Panc1 (cell line): Measurements from ENCODE around the gene AFF4. TPM values are rescaled to one million over a fixed set of nuclear protein-coding genes. Genes with fewer than 3 reads are reported as not detected.

Experiments
- ATAC-seq: fragments of 200-7000 bp; cut with Tn5 transposase; 2 replicates; pipeline ENCODE4 v1.9.1; 2020; ENCODE audit warnings: mild to moderate bottlenecking, moderate library complexity
- BruUV-seq: library from RNA; stranded (reverse); fragments of 400-500 nt; replicated peaks from 2 replicates; lab custom pipeline; 2021; lab: Mats Ljungman, UMichigan
- CTCF ChIA-PET: fragments of 300-600 bp; sonication (Branson Sonifier 250); formaldehyde crosslinking; loops from one replicate; lab custom pipeline; 2022; ENCODE audit warnings: antibody characterized with exemption; lab: Charles Lee
- POLR2A ChIA-PET: fragments of 300-600 bp; sonication (Branson Sonifier 250); formaldehyde crosslinking; loops from one replicate; lab custom pipeline; 2022; ENCODE audit warnings: antibody characterized with exemption; lab: Charles Lee
- DNase-seq: peaks from one replicate; pipeline ENCODE4 v3.0.0-alpha.2; 2010; ENCODE audit warnings: low read depth, low spot score
- H3K27ac ChIP-seq: 2 replicates; pipeline ENCODE4 v1.5.1; 2011; ENCODE audit warnings: mild to moderate bottlenecking, low read length, inconsistent platforms
- H3K27me3 ChIP-seq: fragments of 200-500 bp; sonication (Bioruptor generic); 2 replicates; pipeline ENCODE4 v1.6.0; 2014; ENCODE audit warnings: low read length, inconsistent platforms; ENCODE audit not compliant: control insufficient read depth, insufficient read depth
- H3K36me3 ChIP-seq: fragments of 200-500 bp; sonication (Bioruptor generic); 2 replicates; pipeline ENCODE4 v1.5.1; 2014; ENCODE audit warnings: inconsistent platforms, mild to moderate bottlenecking, low read length, moderate library complexity; ENCODE audit not compliant: control insufficient read depth, insufficient read depth
- H3K4me1 ChIP-seq: 2 replicates; pipeline ENCODE4 v1.5.1; 2011; ENCODE audit warnings: inconsistent platforms, mild to moderate bottlenecking, low read length, moderate library complexity; ENCODE audit not compliant: control insufficient read depth, insufficient read depth
- H3K4me3 ChIP-seq, 2 experiments: 2 replicates each; pipeline ENCODE4 v1.5.1; 2011 to 2012; ENCODE audit warnings: low read depth in 2 of 2, low read length in 2 of 2, mild to moderate bottlenecking in 2 of 2, inconsistent platforms in 1 of 2, moderate library complexity in 1 of 2
- H3K9me3 ChIP-seq: fragments of 200-500 bp; sonication (Bioruptor generic); 2 replicates; pipeline ENCODE4 v1.5.1; 2014; ENCODE audit warnings: low read depth, mild to moderate bottlenecking, inconsistent platforms, low read length, moderate library complexity; ENCODE audit not compliant: control insufficient read depth, insufficient read depth
- POLR2AphosphoS5 ChIP-seq: IDR thresholded peaks from 2 replicates; pipeline ENCODE4 v1.6.1; 2012; ENCODE audit warnings: mild to moderate bottlenecking, low read depth, low read length, moderate library complexity
- SIN3A ChIP-seq: IDR thresholded peaks from 2 replicates; pipeline ENCODE4 v1.6.1; 2012; ENCODE audit warnings: low read depth, mild to moderate bottlenecking, low read length, moderate library complexity, borderline replicate concordance; ENCODE audit not compliant: insufficient read depth
- TCF7L2 ChIP-seq: IDR thresholded peaks from 2 replicates; pipeline ENCODE4 v1.6.1; 2011; ENCODE audit warnings: mild to moderate bottlenecking, low read depth, low read length, inconsistent platforms
- in situ Hi-C: cut with HindIII; loops from 2 replicates; pipeline ENCODE4 v1.10.0; 2016; ENCODE audit warnings: low sequenced_read_pairs, low pct_unique_long_range_greater_than_20kb
- intact Hi-C: fragments of 100-400 bp; cut with micrococcal nuclease; formaldehyde crosslinking; loops from one replicate; pipeline ENCODE4 v1.10.0; 2022; ENCODE audit not compliant: unreplicated experiment
- total RNA-seq: library from RNA; stranded (reverse); gene quantifications from one replicate; pipeline ENCODE4 v1.2.1, GENCODE V29; 2021; ENCODE audit not compliant: unreplicated experiment
- TF ChIP-seq, protein P1 (sequence below): fragments of 450-650 bp; IDR thresholded peaks from 2 replicates; pipeline ENCODE4 v1.5.1; 2017; ENCODE audit warnings: mild to moderate bottlenecking
- TF ChIP-seq, protein P2 (sequence below), 2 experiments: IDR thresholded peaks; 2 replicates each; pipeline ENCODE4 v1.6.1; 2011 to 2012; ENCODE audit warnings: low read depth in 2 of 2, control low read depth in 1 of 2, low read length in 1 of 2, mild to moderate bottlenecking in 1 of 2, moderate library complexity in 1 of 2; ENCODE audit not compliant: insufficient read depth in 1 of 2

AFF4 gene
- total RNA-seq, 1 experiment from 2014 or later: 78.3 TPM

DNA sequence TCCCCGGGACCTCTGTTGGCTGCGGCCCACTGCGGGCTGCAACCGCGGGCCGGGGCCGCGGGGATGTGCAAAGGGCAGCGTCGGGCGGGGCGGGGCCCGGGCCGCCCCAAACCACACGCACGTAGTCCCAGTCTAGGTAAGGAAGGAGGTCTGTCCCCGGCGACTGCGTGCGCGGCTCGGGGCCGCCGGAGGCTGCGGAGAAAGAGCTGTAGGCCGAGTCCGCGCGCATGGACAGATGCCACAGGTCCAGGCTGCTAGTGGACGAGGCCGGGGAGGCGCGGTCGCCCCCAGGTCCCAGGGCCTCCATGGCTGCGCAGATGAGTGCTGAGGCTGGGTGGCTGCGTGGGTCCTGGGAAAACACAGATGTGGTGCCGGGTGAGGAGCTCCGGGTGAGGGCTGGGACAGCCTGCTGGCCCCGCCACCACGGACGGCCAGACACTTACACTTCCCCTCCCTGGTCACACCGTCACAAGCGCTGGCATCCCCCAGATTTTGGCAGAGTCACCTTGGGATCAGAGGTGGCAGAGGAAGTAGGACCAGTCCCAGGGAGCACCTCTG, 137.5 kb downstream of the AFF4 start:
- H3K4me1 ChIP-seq: peaks cover 9% of the 10 kb centered on the region; the same call in 1 of the 2 replicates
- DNase-seq (no peak), ATAC-seq (no peak)
- TF ChIP-seq, protein P1, sequence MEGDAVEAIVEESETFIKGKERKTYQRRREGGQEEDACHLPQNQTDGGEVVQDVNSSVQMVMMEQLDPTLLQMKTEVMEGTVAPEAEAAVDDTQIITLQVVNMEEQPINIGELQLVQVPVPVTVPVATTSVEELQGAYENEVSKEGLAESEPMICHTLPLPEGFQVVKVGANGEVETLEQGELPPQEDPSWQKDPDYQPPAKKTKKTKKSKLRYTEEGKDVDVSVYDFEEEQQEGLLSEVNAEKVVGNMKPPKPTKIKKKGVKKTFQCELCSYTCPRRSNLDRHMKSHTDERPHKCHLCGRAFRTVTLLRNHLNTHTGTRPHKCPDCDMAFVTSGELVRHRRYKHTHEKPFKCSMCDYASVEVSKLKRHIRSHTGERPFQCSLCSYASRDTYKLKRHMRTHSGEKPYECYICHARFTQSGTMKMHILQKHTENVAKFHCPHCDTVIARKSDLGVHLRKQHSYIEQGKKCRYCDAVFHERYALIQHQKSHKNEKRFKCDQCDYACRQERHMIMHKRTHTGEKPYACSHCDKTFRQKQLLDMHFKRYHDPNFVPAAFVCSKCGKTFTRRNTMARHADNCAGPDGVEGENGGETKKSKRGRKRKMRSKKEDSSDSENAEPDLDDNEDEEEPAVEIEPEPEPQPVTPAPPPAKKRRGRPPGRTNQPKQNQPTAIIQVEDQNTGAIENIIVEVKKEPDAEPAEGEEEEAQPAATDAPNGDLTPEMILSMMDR: no peak
- TF ChIP-seq, protein P2, sequence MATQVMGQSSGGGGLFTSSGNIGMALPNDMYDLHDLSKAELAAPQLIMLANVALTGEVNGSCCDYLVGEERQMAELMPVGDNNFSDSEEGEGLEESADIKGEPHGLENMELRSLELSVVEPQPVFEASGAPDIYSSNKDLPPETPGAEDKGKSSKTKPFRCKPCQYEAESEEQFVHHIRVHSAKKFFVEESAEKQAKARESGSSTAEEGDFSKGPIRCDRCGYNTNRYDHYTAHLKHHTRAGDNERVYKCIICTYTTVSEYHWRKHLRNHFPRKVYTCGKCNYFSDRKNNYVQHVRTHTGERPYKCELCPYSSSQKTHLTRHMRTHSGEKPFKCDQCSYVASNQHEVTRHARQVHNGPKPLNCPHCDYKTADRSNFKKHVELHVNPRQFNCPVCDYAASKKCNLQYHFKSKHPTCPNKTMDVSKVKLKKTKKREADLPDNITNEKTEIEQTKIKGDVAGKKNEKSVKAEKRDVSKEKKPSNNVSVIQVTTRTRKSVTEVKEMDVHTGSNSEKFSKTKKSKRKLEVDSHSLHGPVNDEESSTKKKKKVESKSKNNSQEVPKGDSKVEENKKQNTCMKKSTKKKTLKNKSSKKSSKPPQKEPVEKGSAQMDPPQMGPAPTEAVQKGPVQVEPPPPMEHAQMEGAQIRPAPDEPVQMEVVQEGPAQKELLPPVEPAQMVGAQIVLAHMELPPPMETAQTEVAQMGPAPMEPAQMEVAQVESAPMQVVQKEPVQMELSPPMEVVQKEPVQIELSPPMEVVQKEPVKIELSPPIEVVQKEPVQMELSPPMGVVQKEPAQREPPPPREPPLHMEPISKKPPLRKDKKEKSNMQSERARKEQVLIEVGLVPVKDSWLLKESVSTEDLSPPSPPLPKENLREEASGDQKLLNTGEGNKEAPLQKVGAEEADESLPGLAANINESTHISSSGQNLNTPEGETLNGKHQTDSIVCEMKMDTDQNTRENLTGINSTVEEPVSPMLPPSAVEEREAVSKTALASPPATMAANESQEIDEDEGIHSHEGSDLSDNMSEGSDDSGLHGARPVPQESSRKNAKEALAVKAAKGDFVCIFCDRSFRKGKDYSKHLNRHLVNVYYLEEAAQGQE (IDR thresholded peaks at IDR 0.05; ENCODE audit: insufficient read depth in 1 of 2, low read depth in 2 of 2, low read length in 1 of 2): no peak
- TF ChIP-seq POLR2AphosphoS5 (no peak), TCF7L2 (no peak), SIN3A (no peak)
- ChIA-PET POLR2A (no interaction called here), CTCF (no interaction called here)
- in situ Hi-C loops (no loop called here), intact Hi-C loops (loop anchor here (10.0 kb wide), 1 partner anchor 441 kb away; no protein-coding TSS in a partner anchor)
- no peaks in the 10 kb centered on the region for H3K36me3 ChIP-seq
- no peak overlapping the region for H3K27ac ChIP-seq
- no peak overlapping the region for H3K4me3 ChIP-seq
- H3K9me3 ChIP-seq: no peaks in the 10 kb centered on the region
- no TSS peak for BruUV-seq
- H3K27me3 ChIP-seq: no peaks in the 10 kb centered on the region

Other genes with a start within 250 kb of the AFF4 start
- gene KIF3A, start 226.1 kb downstream of the AFF4 start, total RNA-seq: 17.1 TPM
- 0.49 TPM for gene CCNI2, start 216.2 kb downstream of the AFF4 start, total RNA-seq
- 22.8 TPM for gene SEPTIN8, start 186.4 kb downstream of the AFF4 start, total RNA-seq
- not detected for gene SOWAHA, start 150.3 kb downstream of the AFF4 start, total RNA-seq
- 13.5 TPM for gene SHROOM1, start 133.0 kb downstream of the AFF4 start, total RNA-seq
- 0.54 TPM for gene GDF9, start 97.2 kb downstream of the AFF4 start, total RNA-seq
- gene UQCRQ, start 97.0 kb downstream of the AFF4 start, total RNA-seq: 475 TPM
- 1.4 TPM for gene LEAP2, start 90.0 kb downstream of the AFF4 start, total RNA-seq
- gene ZCCHC10, start 62.9 kb upstream of the AFF4 start, total RNA-seq: 30.8 TPM
- gene HSPA4, start 88.4 kb upstream of the AFF4 start, total RNA-seq: 247 TPM